RWPE2 (cell line): Measurements from ENCODE around the gene FOXB1.

Source experiments
- ATAC-seq: fragments of 200-7000 bp; cut with Tn5 transposase; 3 replicates; pipeline ENCODE4 v1.9.1; 2021; ENCODE audit warnings: low read depth
- DNase-seq: peaks from one replicate; pipeline ENCODE4 v3.0.0-alpha.2; 2020; ENCODE audit warnings: low spot score
- H3K27ac ChIP-seq: fragments of 450-650 bp; 2 replicates; pipeline ENCODE4 v1.5.1; 2017; ENCODE audit warnings: mild to moderate bottlenecking; ENCODE audit not compliant: poor library complexity, severe bottlenecking
- H3K27me3 ChIP-seq: fragments of 250-450 bp; sonication (Bioruptor Pico); 2 replicates; pipeline ENCODE4 v1.5.1; 2021; ENCODE audit warnings: mild to moderate bottlenecking, moderate library complexity; ENCODE audit not compliant: insufficient read depth, poor library complexity, severe bottlenecking
- H3K36me3 ChIP-seq: fragments of 250-450 bp; sonication (Bioruptor Pico); 2 replicates; pipeline ENCODE4 v1.5.1; 2020; ENCODE audit warnings: low read depth, mild to moderate bottlenecking, moderate library complexity
- H3K4me1 ChIP-seq: fragments of 250-450 bp; sonication (Bioruptor Pico); 2 replicates; pipeline ENCODE4 v1.5.1; 2021; ENCODE audit warnings: mild to moderate bottlenecking, moderate library complexity; ENCODE audit not compliant: insufficient read depth, poor library complexity, severe bottlenecking
- H3K4me3 ChIP-seq: fragments of 250-450 bp; sonication (Bioruptor Pico); 2 replicates; pipeline ENCODE4 v1.5.1; 2021; ENCODE audit warnings: mild to moderate bottlenecking, moderate library complexity; ENCODE audit not compliant: severe bottlenecking
- H3K9me3 ChIP-seq: fragments of 250-450 bp; sonication (Bioruptor Pico); 2 replicates; pipeline ENCODE4 v1.5.1; 2021; ENCODE audit warnings: mild to moderate bottlenecking, moderate library complexity; ENCODE audit not compliant: severe bottlenecking
- TF ChIP-seq, protein P1 (sequence below): fragments of 450-650 bp; IDR thresholded peaks from one replicate; pipeline ENCODE4 v1.5.1; 2017; ENCODE audit warnings: mild to moderate bottlenecking, moderate library complexity; ENCODE audit not compliant: poor library complexity, severe bottlenecking

The FOXB1 gene

DNA sequence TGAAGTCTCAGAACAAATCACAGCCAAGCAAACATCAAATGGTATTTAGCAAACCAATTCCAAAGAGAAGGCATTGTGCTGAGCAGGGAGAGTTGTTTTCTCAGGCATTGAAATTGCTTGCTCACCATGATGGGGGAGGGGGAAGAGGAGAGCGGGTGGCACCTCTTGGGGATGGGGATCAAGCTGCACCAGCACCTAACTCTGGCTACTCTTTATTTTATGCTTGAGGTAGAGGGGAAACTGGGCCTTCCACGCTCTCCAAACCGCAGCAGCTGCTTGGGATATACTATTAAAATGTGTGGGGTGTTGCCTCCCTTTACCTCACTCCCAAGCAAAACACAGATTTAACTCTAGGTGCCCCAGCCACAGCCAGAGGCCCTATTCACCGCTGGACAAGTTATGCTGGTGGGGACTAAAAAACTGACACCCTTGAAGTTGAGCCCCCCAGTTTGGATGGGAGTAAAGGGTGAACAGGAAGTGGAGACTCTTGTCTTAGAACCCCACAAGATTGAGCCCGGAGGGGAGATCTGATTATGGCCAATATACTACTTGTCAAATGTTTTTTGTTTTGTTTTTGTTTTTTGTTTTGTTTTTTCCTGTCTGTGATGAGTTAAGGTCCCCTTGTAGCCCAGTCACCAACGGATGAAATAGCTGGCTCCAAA lies 5.0 kb upstream of the FOXB1 start:
- TF ChIP-seq, protein P1, sequence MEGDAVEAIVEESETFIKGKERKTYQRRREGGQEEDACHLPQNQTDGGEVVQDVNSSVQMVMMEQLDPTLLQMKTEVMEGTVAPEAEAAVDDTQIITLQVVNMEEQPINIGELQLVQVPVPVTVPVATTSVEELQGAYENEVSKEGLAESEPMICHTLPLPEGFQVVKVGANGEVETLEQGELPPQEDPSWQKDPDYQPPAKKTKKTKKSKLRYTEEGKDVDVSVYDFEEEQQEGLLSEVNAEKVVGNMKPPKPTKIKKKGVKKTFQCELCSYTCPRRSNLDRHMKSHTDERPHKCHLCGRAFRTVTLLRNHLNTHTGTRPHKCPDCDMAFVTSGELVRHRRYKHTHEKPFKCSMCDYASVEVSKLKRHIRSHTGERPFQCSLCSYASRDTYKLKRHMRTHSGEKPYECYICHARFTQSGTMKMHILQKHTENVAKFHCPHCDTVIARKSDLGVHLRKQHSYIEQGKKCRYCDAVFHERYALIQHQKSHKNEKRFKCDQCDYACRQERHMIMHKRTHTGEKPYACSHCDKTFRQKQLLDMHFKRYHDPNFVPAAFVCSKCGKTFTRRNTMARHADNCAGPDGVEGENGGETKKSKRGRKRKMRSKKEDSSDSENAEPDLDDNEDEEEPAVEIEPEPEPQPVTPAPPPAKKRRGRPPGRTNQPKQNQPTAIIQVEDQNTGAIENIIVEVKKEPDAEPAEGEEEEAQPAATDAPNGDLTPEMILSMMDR: no peak
- Histone ChIP-seq H3K27ac (no peak overlapping the region), H3K36me3 (no peaks in the 10 kb centered on the region), H3K4me1 (peaks cover 3% of the 10 kb centered on the region), H3K9me3 (no peaks in the 10 kb centered on the region), H3K27me3 (peaks cover 99% of the 10 kb centered on the region), H3K4me3 (no peak overlapping the region)
- no peak for DNase-seq
- ATAC-seq: no peak

DNA sequence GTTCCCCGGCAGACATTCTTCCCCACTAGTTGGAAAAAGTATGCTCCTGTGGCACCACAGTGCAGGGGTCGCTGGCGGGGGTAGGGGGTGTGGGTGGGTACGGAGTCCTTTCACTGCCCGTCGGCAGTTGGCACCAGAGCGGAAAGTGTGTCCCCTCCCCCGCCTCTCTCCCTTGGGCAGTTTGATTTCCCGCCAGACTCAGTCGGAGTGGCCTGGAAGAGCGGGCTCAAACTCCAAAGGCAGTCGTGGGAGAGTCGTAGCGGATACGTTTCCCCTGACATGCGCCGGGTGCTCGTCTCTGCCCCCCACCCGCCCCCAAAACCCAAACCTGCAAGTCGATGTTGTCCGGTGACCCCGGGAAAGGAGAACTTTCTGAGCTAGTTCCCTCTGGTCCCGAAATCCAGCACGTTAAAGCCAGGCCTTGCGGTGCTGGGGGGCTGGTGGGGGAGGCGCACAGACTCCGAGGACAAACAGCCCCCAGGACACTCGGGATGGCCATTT lies 4.4 kb upstream of the FOXB1 start:
- no peaks in the 10 kb centered on the region for H3K9me3 ChIP-seq
- H3K4me3 ChIP-seq: no peak overlapping the region
- ATAC-seq: no peak
- H3K27me3 ChIP-seq: peaks cover 99% of the 10 kb centered on the region
- peaks cover 3% of the 10 kb centered on the region for H3K4me1 ChIP-seq
- TF ChIP-seq, protein P1: no peak
- no peak for DNase-seq
- no peak overlapping the region for H3K27ac ChIP-seq
- H3K36me3 ChIP-seq: no peaks in the 10 kb centered on the region

DNA sequence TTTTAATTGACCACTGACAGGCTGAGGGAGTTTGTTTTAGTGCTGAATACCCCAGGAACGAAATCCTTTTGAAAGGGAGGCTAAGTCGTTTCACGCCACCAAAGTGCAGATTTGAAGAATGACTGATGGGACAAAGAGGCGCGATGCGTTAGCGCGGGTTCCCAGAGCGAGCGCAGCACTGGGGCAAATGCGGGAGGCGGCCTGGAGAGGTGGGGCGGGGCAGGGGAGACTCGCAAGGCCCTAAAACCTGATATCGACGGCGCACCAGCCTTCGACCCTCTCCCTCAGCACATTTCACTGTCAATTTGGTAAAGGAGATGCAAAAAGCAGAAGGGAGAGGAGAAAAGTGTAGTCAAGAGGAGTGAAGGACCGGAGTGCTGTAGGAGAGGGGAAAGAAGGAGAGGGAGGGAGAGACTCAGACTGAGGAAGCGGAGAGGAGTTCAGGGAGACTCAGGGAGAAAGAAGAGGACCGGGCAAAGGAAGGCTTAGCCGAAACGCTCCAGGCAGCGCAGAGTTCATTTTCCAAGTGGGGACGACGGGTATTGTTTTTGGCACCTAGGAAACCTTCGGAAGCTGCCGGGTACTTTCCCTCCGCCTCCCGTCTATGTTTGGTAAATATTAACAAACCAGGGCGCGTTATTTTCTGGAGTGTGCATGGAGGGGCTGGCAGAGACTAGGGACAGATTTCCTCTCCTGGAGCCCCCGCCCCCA lies 3.8 kb upstream of the FOXB1 start:
- no peak overlapping the region for H3K27ac ChIP-seq
- H3K27me3 ChIP-seq: peaks cover 99% of the 10 kb centered on the region
- H3K4me1 ChIP-seq: peaks cover 3% of the 10 kb centered on the region
- ATAC-seq: peak; percentile 9; the same call in 1 of the 3 replicates
- TF ChIP-seq, protein P1: no peak
- H3K4me3 ChIP-seq: no peak overlapping the region
- H3K9me3 ChIP-seq: no peaks in the 10 kb centered on the region
- DNase-seq: no peak
- no peaks in the 10 kb centered on the region for H3K36me3 ChIP-seq

DNA sequence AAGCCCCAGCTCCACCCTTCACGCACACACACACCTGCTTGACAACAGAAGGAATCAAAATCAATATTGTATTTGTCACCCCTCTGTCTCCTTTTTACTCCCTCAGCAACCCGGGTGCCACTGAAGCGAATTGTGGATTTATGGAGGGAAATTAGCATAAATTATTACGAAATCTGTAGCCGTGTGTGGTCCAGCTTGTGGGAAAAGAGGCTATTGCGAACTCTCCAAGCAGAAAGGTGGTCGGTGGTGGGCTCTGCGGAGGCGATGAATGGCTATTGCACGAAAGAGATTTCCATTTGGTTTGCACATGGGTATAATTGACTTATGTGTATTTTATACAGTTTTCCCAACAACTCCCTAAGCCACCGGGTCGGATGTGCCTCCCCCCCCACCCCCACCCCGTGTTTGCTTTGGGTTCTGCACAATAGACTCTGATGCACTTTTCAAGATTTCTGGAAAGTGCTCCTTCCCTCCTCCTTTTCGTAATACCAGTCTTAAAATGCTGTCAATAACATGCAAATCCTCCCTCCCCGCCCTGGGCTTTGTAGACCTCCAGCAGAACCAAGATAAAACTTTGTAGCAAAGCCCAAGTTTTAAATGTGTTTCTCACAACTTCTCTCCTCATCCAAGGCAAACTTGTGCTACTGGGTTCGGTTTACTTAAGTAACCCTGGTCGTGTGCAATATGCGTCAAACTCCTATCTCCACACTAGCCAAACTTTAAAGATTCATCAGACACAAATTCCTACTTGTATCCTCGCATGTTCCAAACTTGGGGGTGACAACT lies 3.1 kb upstream of the FOXB1 start:
- H3K9me3 ChIP-seq: no peaks in the 10 kb centered on the region
- TF ChIP-seq, protein P1: no peak
- ATAC-seq: no peak

More for the DNA sequence above, 3.1 kb upstream of the FOXB1 start:
- Histone ChIP-seq H3K4me1 (peaks cover 3% of the 10 kb centered on the region), H3K27ac (no peak overlapping the region), H3K36me3 (no peaks in the 10 kb centered on the region), H3K4me3 (no peak overlapping the region), H3K27me3 (peaks cover 99% of the 10 kb centered on the region)
- no peak for DNase-seq
